Stimulated activated CD4-positive, alpha-beta T cell treated with anti-CD3 and anti-CD28 coated beads, Interleukin-2, amount 100 ng/mL, for 24 hours (primary cell): ENCODE results near the gene CRYGB.
A peak's percentile ranks its signal among the peaks of the same experiment; 100 is the strongest.
"Not testable (repeated sequence)": the region's sequence is repeated elsewhere in the genome, so short reads cannot be mapped to it uniquely, and the experiment has no call there.

Source experiments
- DNase-seq, 2 donors: peaks; one replicate each; pipeline ENCODE4 v3.0.0-alpha.2; 2020

Gene CRYGB

DNA sequence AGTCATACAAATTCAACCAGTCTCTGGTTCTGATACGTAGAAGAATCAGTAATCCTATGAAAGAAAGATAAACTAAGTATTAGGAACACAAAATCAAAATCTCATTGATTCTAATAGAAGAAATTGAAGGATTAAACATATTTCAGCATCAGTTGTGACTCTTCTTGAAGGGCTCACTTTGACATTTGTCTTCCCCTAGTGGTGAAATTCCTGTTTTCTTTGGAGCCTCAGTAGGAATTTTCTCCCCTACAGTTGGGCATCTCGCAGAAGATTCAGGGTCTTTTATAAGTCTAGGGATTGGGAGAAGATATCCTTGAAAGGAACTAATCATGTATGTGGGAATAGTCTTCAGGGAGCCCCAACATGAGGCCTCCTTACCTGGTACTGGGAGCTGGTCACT, 2.8 kb upstream of the CRYGB start:
- no peak for DNase-seq

- DNase-seq = no peak
These were observed 1.8 kb upstream of the CRYGB start for GRCh38 chr2:208147759-208148158.

DNA sequence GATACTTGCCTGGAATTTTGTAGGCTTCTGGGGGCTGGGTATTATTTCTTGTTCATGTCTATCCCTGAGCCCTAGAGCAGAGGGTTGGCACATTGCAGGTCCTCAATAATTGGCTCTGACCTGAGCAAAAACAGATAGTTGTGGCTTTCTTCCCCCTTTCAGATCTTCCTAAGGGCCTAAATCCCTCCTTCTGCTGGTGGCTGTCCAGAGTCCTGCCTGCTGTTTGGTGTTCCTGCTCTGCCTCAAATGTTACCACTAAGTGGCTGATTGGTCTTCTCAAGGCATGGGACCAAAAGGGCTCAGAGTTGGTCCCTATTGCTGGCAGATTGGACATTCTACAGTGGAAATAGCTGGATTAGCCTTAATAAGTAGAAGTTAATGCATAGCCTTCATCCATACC, 1.1 kb upstream of the CRYGB start:
- DNase-seq = no peak

- no peak for DNase-seq
These were observed 2.8 kb downstream of the CRYGB start for GRCh38 chr2:208142925-208143799.

GRCh38 chr2:208142240-208142924, 3.6 kb downstream of the CRYGB start:
- no peak for DNase-seq

DNA sequence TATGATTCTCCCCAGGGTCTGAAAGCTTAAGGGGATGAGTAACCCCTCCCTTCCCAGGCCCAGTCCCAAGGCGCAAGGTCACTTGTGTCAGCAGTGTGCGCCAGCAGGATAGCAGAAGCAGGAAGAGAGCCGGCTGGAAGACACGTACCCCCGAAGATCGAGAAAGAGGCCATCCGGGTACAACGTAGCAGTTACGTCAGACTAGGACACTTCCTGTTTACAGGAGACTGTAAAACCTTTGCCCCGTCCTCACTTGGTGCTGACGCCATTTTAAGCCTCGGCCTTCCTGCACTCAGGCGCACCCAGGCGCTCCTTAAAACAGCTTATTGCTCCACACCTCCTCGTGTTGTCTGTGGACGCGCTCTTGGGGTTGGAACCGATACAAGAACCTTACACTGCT, 6.5 kb downstream of the CRYGB start:
- no peak for DNase-seq

DNA sequence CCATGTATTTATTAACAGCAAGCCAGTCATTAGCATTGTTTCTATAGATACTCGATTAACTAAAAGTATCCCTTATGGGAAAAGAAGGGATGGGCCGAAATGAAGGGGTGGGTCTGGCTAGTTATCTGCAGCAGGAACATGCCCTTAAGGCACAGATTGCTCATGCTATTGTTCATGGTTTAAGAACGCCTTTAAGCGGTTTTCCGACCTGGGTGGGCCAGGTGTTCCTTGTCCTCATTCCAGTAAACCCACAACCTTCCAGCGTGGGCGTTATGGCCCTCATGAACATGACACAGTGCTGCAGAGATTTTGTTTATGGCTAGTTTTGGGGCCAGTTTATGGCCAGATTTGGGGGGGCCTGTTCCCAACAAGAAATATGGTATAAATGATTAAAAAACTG, 7.6 kb downstream of the CRYGB start:
- not testable (repeated sequence) for DNase-seq

- no peak for DNase-seq
These were observed 9.3 kb downstream of the CRYGB start for GRCh38 chr2:208136716-208137094.

- no peak for DNase-seq
These were observed 9.9 kb downstream of the CRYGB start for GRCh38 chr2:208135794-208136715.

DNA sequence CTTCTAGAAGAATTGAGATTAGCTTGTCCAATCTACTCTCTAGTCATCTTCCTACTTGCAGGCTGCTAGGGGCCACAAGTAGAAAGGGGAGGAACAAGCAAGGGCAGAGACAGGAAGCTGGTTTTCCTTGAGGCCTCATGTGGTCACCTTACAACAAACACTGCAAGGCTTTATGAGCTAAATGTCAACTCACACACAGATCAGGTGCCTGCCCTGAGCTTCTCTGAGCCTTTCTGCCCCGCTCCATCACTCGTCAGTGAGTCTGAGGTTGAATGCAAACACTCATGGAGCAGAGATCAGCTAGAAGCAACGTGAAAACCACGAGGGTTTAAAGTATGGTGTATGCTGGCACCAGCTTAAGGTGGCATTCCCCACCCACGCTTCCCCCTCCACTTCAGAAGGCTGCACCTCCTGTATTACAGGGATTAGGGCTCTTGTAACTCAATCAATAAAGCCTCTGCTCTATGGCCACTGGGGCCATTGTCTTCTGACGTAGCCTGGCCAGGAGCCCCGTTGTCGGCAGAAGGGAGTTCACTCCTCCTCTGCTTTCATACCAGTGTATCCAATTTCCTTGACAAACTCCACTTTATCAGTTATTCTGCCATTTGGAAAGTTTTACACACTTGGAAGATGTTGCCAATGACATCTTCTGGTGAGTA, 10.9 kb downstream of the CRYGB start:
- no peak for DNase-seq

DNA sequence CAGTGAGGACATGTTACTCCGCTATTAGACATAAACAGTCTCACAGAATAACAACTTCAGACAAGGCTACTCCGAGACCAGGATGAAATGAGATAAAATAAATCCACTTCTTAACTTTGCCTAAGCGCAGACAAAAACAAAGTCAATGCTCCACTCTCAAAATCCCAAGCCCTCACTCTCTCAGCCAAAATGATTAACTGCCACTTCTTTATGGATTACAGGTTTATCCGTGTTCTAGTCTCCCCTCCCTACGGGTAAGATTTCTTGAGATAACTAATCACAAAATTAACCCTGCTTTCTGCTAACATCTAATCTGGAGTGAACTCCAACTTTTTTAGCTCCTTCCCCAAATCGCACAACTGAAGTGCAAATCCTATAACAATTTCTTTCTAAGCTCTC, 15.2 kb downstream of the CRYGB start:
- no peak for DNase-seq

DNA sequence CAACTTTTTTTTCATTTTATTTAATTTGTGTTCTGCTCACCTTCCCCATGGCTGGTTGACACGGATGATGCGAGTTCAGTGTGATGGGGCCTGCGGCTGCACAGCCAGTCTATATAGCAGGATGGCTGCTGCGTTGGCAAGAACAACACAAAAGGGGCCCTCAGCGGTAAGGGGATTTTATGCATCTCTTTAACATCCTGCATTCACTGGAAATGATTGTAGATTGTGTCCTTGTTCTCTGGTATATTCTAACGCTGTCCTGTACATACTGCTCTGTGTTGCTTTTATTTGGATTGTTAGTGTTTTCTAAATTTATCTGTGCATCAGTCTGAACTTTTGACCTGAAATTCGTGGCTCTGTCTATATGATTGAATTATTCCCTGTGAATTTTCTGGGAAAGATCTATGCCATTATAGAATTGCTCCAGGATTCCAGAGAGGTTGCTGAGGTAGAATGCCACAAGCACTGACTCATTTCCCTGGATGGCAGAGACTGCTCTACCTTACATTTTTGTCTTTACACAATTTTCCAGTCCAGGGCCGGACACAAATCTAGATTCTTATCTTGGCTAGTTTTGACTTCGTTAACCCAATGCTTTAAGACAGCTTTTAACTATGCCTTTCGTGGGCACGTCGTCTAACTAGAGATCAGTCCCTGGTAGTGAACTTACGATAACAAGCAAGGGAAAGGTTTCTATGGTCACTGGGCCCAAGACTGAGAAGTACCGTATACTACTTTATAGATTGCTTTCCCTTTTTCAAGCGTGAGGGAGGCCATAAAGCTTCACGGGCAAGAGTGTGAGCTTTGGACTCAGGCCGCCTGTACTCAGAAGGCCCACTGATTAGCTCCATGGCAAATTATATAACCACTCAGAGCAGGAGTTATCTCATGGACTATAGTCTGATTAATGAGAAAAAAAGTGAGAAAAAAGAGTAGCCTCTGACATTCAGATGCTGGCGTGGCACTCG, 15.9 kb downstream of the CRYGB start, which contains the start of gene CRYGC:
Gene CRYGC (minus strand): TSS at position 85 of the 968 bp plus-strand sequence. CDS start 36 bp downstream, at position 49.
- DNase-seq = no peak

- no peak for DNase-seq
These were observed 17.8 kb downstream of the CRYGB start for GRCh38 chr2:208128136-208128535.

GRCh38 chr2:208127090-208127489, 18.9 kb downstream of the CRYGB start:
- DNase-seq = no peak

GRCh38 chr2:208125251-208125650, 20.7 kb downstream of the CRYGB start:
- DNase-seq = no peak

DNA sequence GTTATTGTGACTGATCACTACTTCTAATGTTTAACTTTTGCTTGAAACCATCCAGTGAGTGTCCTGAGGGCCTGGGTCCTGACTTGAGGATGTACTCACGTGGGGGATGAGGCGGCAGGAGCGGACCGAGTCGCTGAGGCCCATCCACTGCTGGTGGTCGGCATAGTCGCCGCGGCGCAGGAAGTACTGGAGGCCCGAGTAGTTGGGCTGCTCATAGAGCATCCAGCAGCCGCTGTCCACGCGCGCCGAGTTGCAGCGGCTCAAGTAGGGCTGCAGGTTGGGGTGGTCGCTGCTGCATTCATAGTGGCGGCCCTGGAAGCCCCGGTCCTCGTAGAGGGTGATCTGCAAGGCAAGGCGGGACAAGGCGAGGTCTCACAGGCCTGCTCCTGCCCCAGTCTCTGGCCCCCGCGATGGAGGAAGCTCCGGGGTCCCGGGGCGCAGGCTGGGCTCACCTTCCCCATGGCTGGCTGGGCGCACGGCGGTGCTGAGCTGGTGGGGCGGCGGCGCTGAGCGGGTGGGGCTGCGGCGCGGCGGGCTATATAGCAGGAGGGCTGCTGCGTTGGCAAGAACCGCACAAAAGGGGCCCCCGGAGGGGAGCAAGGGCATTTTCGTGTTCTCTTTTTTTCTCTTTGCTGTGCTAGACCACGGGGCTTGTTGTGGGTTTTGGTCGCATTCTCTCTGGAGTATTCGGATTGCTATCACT, 21.8 kb downstream of the CRYGB start, which contains the start of gene CRYGD:
Gene CRYGD (minus strand): TSS at position 512 of the 703 bp plus-strand sequence. CDS start 51 bp downstream, at position 461.
- DNase-seq = peak in 1 of 2 donors; percentile 9

DNA sequence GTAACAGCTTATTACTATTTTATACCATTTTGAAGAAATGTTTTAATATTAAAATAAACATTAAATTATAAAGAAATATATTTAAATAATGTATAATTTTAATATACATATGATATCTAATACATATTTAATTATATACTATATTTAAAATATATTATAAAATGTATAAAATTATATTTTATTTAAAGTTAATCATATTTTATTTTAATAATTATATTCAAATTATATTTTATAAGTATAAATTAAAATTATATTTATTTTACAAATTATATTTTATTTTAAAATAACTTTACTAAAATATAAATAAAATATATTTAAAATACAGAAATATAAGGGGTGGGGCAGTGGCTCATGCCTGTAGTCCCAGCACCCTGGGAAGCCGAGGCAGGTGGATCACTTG, 23.7 kb downstream of the CRYGB start:
- no peak for DNase-seq

DNA sequence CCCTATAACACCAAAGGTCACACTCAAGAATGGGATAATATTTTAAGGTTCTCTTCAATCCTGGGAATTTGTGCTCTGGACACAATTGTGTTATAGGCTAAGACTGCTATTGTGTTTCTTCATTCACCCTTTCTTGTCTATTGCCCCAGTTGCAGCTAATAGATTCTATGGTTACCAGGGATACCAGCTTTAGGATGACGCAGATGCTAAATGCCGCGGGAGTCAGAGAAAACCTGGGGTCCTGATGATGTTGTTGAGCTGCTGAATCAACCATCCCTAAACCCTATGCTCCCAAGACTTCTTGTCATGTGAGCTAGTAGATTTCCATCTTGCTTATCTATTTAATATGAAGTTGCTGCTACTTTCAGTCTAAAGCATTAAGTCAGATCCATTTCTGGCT, 27.0 kb downstream of the CRYGB start:
- DNase-seq = no peak

DNA sequence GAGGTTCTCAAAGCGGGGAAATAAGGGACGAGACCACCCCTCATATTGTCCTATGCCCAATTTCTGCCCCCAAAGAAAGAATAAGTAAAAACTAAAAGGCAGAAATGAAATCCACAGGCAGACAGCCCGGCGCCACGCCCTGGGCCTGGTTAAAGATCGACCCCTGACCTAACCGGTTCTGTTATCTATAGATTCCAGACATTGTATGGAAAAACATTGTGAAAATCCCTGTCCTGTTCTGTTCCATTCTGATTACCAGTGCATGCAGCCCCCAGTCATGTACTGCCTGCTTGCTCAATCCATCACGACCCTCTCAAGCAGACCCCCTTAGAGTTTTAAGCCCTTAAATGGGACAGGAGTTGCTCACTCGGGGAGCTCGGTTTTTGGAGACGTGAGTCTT, 28.6 kb downstream of the CRYGB start:
- not testable (repeated sequence) for DNase-seq

GRCh38 chr2:208112969-208113368, 33.0 kb downstream of the CRYGB start:
- DNase-seq = no peak
